HG02938 (cell line): ENCODE measurements around the gene NDST1.
"Not testable (repeated sequence)": the region's sequence is repeated elsewhere in the genome, so short reads cannot be mapped to it uniquely, and the experiment has no call there.

ENCODE experiments used
- ATAC-seq: cut with Tn5 transposase; IDR thresholded peaks from one replicate; pipeline ENCODE4 v1.9.1; 2021; ENCODE audit warnings: mild to moderate bottlenecking, moderate library complexity; ENCODE audit not compliant: unreplicated experiment

Gene NDST1

DNA sequence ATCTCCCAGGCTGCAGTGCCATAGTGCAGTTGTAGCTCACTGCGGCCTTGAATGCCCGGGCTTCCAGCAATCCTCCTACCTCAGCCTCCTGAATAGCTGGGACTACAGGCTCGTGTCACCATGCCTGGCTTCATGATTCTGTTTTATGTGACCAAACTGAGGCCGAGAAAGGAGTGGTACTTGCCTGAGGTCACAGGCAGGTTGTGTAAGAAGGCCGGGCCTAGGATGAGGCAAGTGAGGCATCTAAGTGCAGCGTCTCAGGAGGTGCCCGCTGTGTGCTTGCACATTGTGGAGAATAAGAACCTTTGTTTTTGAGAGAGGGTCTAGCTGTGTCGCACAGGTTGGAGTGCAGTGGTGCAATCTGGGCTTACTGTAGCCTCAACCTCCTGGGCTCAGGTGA, 2.1 kb upstream of the NDST1 start:
- ATAC-seq = no peak

DNA sequence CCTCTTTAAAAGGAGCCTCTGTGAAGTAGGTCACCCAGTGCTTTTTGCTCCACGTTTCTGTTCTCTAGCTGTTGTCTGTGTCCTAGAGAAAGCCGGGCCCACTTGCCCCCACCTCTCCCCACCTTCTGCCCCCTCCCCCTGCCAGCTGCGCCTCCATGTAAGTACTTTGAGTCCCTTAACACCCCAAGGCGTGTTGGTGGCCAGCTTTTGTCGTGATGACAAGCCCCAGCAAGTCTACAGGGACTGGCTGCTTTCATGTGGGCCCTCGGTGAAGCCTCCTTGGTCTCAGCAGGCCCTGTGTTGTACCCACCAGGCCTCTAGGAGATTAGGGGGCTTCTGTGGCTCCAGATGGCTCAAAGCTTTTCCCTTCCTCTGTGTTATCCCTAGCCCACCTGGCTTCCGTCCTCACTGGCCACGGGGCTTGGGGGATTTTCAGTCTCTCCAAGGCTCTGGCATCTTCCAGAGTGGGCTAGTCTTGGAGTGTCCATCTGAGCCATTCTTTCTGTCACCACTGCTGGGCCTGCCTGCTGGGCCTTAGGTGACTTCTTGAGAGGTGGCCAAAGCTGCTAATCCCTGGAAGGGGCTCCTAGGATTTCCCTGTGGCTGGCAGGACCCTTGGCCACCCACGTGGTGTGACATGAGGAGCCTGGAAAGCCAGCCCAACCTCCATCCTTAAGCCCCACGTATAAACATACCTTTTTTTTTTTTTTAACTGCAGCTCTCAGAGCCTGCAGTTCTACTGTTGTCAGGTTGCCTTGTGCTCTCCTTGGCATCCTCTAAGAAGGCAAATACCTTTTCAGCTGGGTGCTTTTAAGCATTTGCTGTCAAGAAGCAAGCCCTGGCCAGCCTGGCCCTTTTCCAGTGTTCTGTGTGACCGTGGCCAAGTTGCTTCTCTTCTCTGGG, 1.1 kb upstream of the NDST1 start:
- ATAC-seq = no peak

DNA sequence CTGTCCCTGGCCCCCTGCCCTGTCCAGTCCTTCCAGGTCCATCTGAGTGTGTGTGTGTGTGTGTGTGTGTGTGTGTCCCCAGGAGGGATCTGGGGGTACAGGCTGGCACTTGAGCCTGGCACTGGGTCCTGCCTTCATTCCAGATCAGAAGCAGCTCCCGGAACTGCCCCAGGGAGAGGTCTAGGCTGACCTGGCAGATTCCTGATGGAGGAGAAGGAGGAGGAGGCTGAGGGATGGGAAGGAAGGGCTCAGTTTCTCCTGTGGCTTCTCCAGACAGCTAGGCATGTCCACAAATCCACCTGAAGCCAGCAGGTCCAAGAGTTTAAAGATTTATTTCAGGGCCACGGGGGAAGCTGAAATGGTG, 328 bp downstream of the NDST1 start:
- no peak for ATAC-seq

DNA sequence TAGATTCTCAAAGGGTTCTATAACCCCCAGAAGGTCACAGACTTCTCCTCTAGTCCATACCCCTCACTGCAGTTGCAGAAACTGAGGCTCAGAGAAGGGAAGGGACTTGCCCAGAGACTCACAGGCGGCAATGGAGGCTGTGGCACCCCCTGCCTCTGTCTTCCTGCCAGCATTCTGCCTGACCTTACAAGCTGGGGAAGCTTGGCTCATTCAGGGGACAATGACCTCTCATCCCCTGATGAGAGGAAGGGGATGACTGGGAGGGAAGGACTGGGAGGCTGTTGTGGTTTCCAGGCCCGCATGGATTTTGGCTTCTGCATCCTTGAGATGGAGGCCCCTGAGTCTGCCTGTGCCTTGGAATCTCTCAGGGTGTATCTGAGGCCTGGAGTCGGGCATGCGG, 897 bp downstream of the NDST1 start:
- no peak for ATAC-seq

DNA sequence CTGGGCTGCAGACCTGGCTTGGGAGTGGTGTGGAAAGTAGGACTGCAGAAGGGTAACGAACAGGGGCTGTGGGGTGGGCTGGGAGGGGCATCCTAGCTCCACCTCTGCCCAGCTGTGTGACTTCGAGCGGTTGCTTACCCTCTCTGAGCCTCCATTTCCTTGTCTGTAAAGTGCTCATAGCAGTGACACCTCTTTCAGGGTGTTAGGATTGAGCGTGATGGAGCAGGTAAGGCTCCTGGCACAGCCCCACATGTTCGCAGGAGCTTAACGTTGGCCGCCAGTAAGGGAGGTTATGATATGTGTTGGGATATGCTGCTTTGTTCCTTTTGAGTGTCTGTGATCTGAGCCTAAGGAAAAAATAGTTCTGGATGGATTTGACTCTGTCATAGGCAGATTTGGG, 2.1 kb downstream of the NDST1 start:
- ATAC-seq = no peak

DNA sequence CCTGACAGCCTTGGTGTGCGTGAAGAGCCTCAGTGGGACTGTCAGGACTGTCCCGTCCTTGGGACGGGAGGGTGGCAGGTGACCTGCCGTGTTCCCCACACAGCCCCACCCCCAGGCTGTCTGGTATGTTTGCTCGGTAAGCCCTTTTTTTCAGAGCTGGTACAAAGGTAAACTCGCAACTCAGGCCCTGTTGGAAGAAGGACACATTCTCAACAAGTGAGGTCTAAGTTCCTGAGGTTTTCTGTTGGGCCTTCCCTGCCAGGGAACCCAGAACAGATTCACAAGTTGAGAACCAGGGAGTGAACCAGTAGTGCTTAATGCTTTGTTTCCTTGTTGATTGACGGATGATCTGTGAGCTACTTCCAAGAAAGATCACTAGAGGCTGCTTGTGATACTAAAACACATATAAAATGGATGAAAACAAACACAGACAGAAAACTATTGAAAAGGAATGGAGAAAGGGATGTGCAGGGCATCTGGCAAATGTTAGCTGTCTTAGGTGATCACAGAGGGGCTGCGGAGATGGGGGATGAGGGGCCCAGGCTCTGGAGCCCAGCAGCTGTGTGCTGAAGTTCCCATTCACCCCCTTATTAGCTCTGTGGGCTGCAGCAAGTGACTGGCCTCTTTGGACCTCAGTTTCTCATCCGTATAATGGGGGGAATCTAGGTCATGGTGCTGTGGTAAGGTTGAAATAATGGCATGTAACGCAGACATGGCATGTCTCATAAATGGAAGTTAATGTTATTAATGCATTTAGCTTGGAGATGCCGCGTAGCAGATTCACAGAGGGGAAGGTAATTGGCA, 2.7 kb downstream of the NDST1 start:
- ATAC-seq = no peak

DNA sequence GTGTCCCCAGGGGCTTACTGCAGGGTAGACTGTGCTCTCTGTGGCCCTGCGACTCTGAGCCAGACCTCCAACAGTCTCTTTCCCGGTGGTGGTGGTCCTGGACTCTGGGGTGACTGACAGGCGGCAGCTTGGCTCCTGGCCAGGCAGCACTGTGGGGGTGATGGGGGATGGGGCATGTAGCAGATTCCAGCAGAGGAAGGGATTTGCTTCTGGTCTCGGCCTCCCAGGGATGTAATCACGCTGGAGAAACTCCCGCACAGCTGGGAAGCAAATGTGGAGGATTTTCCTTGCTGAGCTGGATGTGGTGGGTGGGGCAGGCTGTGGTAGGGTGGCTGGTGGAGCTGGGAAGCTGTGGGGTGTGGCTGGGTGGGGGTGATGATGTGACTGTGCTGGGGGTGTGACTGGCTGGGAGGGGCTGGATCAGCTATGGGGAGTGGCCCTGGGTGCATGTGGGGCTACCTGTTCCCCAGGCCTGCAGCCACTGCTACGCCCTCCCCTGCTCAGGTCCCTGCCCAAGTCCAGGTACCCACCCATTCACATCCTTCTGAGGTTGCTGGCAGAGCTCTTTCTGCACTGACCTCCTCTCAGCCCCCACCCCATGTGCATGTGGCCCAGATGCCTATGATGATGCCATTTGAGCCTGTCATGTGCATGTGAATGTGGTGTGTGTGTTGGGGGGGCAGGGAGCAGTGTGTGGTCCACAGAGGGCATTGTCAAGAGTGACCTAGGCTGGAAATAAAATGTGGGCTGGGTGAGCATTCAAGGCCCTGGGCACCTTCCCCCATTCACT, 3.8 kb downstream of the NDST1 start:
- ATAC-seq = no peak

DNA sequence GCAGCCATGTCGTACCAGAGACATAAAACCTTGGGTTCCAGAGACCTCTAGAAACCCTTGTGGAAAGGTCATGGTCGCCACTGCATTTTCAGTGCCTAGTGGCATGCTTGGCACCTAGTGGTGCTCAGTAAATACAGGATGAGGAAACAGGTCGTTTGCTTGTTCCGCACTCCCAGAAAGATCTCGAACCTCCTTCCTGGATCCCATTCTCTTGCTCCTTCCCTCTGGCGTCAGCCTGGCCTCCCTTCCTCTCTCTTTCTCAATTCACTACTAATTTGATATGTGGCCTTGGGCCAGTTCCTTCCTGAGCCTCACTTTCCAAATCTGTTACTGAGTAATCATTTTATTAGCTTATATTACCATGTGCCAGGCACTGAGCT, 4.4 kb downstream of the NDST1 start:
- no peak for ATAC-seq

DNA sequence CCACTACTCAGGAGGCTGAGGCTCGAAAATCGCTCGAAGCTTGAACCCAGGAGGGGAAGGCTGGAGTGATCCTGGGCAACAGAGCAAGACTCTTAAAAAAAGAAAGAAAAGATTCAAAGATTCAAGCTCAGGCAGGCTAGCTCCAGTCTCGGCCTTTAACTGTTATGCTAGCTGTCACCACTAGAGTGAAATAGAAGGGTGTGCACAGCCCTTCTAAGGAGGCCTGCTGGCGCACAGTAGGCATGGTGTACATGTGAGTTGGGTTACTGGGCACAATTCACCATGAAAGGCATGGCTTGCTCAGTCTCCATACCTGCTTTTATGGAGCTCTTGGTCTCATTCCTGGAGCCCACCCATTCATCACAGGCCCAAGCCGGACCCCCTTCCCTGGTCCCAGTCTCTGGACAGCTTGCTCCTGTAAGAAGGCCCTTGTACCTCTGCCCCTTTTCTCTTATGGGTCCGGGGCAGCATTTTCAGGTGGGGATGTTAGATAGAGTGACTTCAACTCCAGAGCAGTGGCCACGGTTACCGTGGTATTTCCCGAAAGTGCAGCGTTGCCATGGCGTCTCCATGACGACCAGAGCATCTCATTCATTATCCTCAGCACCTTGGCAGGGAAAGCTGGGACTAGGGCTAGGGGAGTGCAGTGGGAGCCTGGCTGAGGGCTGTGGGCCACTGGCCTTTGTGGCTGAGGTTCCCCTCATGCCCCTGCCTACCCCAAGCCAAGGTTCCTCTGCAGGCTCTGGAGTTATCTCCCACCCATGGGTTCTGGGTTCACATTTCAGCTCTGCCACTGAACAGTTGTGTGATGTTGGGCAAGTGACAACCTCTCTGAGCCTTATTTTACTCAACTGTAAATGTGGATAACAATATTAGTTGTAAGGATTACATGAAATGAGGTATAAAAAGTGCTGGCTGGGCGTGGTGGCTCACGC, 5.7 kb downstream of the NDST1 start:
- no peak for ATAC-seq

DNA sequence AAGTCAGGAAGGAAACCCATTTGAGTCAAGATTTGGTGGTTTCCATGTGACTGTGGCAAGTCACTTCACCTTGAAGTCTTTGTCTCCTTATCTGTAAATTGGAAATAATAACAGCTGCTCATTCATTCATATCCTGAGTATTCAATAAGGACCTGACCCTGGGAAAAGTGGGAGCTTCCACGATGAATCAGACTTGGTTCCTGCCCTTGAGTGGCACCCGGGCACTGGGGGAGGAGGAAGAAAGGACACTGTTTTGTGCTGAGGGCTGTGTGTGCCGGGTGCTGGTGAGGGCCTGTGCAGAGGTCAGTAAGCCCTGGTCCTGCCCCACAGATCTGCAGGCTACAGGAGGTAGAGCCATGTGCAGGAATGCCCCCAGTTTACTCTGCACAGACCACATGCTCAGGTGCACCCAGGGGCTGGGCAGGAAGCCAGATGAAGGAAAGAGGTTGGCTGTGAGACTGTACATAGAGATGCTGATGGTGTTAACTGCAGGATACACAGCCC, 6.8 kb downstream of the NDST1 start:
- no peak for ATAC-seq

DNA sequence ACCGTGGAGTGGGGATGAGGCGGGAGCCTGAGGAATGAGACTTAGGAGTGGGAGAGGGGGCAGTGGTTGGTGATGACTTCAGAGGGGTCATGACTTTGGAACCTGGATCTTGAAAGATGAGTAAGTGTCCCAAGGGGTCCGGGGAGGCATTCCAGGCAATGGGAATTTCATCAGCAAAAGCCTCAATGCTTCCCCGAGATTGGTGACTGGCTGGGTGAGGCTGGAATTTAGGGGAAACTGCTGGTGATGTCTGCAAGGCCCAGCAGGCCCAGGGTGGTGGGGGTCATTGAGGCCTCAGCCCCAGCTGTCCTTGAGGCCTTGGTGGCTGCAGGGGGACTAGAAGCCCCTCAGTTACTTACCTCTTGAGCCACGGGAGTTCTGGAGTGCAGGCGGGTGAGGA, 7.5 kb downstream of the NDST1 start:
- ATAC-seq = no peak

DNA sequence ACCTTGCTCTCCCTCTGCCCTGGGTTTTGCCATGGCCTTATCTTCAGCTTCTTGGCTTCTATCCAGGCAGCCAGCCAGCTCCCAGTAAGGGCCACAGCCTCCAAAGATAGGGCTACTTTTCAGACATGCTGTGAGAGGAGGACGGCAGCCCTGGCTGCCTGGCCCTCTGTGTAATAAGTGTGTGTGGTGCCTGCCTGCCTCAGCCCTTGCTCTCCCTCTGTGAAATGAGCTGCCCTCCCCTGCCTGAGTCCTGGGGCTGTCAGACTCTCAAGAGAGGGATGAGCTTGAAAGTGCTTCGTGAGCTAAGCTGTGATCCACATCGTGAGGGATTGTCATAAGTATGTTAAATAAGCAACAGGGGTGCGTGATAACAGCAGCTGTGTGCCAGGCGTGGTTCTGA, 8.1 kb downstream of the NDST1 start:
- ATAC-seq = no peak

DNA sequence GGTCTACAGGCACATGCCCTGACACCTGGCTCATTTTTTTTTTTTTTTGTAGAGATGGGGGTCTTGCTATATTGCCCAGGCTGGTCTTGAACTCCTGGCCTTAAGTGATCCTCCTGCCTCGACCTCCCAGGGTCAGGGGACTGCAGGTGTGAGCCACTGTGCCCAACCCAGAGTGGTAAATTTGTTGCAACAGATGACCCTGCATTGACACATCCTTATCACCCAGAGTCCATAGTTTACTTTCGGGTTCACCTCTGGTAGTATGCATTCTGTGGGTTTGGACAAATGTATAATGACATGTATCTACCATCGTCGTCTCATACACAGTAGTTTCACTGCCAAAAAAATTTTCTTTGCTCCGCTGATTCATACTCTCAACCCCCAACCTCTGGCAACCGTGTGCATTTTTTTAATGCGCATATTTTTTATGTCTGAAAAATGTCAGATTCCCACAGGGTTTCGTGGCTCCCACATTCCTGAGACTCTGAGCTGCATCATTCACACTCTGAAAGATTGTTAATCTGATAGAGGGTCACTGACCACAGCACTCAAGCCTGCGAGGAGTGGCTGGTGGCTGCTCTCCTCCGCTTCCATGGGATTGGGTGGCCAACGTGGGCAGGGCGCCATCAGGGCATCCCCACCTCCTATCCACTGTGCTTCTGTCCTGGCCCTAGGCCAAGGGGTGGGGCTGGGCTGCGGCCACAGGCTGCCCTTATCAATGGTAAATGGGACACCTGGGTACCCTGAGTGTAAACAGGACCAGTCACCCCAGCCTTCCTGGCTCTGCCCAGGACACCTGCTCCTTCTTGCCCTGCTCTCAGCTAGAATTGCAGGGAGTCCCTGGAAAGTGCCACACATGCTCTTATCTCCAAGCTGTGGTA, 9.6 kb downstream of the NDST1 start:
- ATAC-seq = no peak

DNA sequence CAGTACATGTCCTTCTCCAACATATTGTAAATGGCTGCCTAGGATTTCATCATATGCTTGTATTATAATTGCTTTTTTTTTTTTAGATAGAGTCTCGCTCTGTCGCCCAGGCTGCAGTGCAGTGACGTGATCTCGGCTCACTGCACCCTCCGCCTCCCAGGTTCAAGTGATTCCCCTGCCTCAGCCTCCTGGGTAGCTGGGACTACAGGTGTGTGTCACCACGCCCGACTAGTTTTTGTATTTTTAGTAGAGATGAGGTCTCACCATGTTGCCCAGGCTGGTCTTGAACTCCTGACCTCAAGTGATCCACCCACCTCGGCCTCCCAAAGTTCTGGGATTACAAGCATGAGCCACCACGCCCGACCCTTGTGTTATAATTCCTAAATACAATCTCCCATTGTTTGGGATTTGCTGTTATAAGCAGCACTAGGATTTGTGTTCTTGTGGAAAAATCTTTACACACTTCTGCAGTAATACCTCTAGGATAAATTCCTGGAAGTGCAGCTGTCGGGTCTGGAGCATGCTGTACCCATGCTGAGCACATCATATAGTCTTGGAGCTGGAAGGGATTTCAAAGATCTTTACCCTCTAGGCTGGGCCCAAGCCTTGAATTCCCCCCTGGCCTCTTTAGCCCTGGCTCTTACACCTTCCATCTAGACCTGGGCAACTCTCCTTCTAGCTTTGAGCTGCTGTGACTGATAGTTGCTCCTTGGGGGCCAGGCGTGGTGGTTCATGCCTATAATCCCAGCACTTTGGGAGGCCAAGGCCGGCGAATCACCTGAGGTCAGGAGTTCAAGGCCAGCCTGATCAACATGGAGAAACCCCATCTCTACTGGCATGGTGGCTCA, 11.0 kb downstream of the NDST1 start:
- ATAC-seq = not testable (repeated sequence)

DNA sequence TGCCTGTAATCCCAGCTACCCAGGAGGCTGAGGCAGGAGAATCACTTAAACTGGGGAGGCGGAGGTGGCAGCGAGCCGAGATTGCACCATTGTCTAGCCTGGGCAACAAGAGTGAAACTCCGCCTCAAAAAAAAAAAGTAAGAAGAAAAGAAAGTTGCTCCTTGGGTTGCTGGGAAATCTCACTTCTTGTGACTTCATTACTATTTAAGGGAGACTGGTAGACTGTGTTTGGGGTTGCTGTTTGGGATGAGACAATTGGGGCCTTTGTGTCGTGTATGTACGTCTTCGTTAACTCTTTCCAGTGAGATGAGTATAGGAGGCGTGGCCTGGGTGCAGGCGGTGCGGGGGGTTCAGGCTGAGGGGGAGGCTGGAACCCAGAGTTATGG, 11.6 kb downstream of the NDST1 start:
- no peak for ATAC-seq

DNA sequence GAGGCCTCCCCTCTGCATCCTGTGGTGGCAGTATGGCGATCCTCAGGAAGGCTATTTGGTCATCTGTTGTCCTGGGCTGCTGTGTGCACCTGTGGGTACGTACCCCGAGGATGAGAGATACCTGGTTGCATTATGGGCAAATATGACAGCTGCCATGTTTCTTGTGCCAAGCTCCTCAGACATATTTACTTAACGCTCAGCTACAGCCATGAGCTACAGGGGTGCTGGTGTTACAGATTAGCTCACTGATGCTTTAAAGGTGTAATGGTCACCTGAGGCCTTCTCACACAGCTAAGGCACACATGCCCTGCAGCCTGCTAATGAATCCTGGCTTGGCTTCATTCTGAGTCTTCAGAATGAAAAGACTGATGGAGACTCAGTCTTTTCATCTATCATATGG, 12.0 kb downstream of the NDST1 start:
- ATAC-seq = no peak

DNA sequence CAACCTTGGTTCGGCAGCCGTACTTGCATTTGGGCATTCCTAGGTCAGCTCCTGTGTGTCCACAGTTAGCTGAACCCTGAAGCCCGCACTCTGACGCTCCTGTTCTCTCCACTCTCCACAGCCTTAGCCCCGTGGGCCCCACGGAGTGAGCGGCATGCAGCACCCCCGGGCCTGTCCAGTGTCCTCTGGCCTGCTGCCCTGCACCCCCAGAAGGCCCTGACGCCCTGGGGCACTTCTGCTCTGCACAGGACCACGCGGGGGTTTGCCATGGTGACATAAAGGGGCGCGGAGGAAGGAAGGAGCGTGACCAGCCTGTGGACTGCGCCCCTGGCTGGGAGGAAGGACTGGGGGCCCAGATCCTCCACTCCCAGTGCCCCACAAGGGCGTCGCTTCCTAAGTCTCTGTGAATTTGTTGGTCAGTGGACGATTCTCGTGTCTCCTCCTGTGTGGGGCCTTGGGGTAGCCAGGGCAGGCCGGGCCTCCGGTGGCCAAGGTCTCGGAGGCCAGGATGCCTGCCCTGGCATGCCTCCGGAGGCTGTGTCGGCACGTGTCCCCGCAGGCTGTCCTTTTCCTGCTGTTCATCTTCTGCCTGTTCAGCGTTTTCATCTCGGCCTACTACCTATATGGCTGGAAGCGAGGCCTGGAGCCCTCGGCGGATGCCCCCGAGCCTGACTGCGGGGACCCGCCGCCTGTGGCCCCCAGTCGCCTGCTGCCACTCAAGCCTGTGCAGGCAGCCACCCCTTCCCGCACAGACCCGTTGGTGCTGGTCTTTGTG, 13.0 kb downstream of the NDST1 start:
- ATAC-seq = no peak

DNA sequence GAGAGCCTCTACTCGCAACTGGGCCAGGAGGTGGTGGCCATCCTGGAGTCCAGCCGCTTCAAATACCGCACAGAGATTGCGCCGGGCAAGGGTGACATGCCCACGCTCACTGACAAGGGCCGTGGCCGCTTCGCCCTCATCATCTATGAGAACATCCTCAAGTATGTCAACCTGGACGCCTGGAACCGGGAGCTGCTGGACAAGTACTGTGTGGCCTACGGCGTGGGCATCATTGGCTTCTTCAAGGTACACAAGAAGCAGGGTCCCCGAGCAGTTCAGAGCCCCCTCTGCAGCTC, 13.5 kb downstream of the NDST1 start:
- no peak for ATAC-seq
